Ovary (tissue), 3 donors: ENCODE measurements around the gene DGKD.

Experiments used
- CTCF ChIP-seq, 3 donors: fragments of 450-650 bp in 2 of 3; fragments of 200-600 bp in 1 of 3; IDR thresholded peaks; one replicate each; pipeline versions ENCODE4 v1.5.1 to v1.8.0; 2016 to 2022; ENCODE audit warnings: antibody characterized with exemption in 3 of 3, mild to moderate bottlenecking in 1 of 3
- EP300 ChIP-seq: sonication (generic); formaldehyde crosslinking; IDR thresholded peaks from one replicate; pipeline ENCODE4 v1.6.1; 2017; ENCODE audit warnings: antibody characterized with exemption
- POLR2A ChIP-seq: fragments of 450-650 bp; IDR thresholded peaks from one replicate; pipeline ENCODE4 v1.6.1; 2017; ENCODE audit warnings: antibody characterized with exemption, mild to moderate bottlenecking, moderate library complexity
- donor health status: DM: no; HTN: no; CAD: no.

GRCh38 chr2:233369897-233370685 is 15.8 kb downstream of the DGKD start:
- TF ChIP-seq CTCF (IDR thresholded peaks at IDR 0.05), result no peak
- no peak for TF ChIP-seq POLR2A
- TF ChIP-seq EP300, result no peak
